ENCODE data around the gene COX6B2. TPM values are rescaled to one million over a fixed set of nuclear protein-coding genes. Genes with fewer than 3 reads are reported as not detected.

COX6B2 gene
- total RNA-seq, 2 donors from 2014 or later = 0.75 to 0.84 TPM

- peaks cover 28% of the 10 kb centered on the region for H3K36me3 Mint-ChIP-seq (ENCODE audit: low read depth)
- H3K27me3 ChIP-seq (ENCODE audit: control insufficient read depth, insufficient read depth, low read length, poor library complexity, severe bottlenecking) = peaks cover 25% of the 10 kb centered on the region
- H3K9me3 ChIP-seq (ENCODE audit: control insufficient read depth, low read length) = no peaks in the 10 kb centered on the region
- peaks cover 10% of the 10 kb centered on the region for H3K4me1 Mint-ChIP-seq
- H3K4me3 ChIP-seq (ENCODE audit: low read length) = no peak overlapping the region
- peaks cover 29% of the 10 kb centered on the region for H3K36me3 ChIP-seq (ENCODE audit: control insufficient read depth, insufficient read depth, low read length)
- peak overlapping the region; percentile 29 for H3K27ac ChIP-seq (ENCODE audit: low read depth, low read length)
- H3K27me3 Mint-ChIP-seq (ENCODE audit: insufficient read depth) = peaks cover 32% of the 10 kb centered on the region
- 59 to 63% methylated on average over 15 to 22 of the region's 22 CpGs for WGBS, 2 experiments (ENCODE audit: insufficient coverage in 1 of 2, insufficient read length in 1 of 2)
- H3K4me1 ChIP-seq (ENCODE audit: control insufficient read depth, insufficient read depth, low read length) = peaks cover 9% of the 10 kb centered on the region
- peak overlapping the region; percentile 48 for H3K27ac Mint-ChIP-seq
- H3K9ac ChIP-seq (ENCODE audit: extremely low read depth, low read length, poor library complexity, severe bottlenecking) = no peak overlapping the region
- no peaks in the 10 kb centered on the region for H3K9me3 Mint-ChIP-seq
- TF ChIP-seq CTCF (conservative IDR thresholded peaks at IDR 0.05) = no peak
- H3K4me3 Mint-ChIP-seq = no peak overlapping the region
- peak; percentile 81 for DNase-seq
These were observed 6.0 kb downstream of the COX6B2 start for GRCh38 chr19:55348317-55349034.

GRCh38 chr19:55347442-55348009 lies 7.0 kb downstream of the COX6B2 start:
- Histone ChIP-seq H3K9me3 (ENCODE audit: control insufficient read depth, low read length) (no peaks in the 10 kb centered on the region), H3K36me3 (ENCODE audit: control insufficient read depth, insufficient read depth, low read length) (peaks cover 38% of the 10 kb centered on the region), H3K27me3 (ENCODE audit: control insufficient read depth, insufficient read depth, low read length, poor library complexity, severe bottlenecking) (peaks cover 16% of the 10 kb centered on the region), H3K27ac (ENCODE audit: low read depth, low read length) (no peak overlapping the region), H3K4me1 (ENCODE audit: control insufficient read depth, insufficient read depth, low read length) (peaks cover 9% of the 10 kb centered on the region), H3K9ac (ENCODE audit: extremely low read depth, low read length, poor library complexity, severe bottlenecking) (no peak overlapping the region), H3K4me3 (ENCODE audit: low read length) (no peak overlapping the region)
- peaks cover 23% of the 10 kb centered on the region for H3K27me3 Mint-ChIP-seq (ENCODE audit: insufficient read depth)
- 86 to 92% methylated on average over 2 to 8 of the region's 10 CpGs for WGBS, 2 experiments (ENCODE audit: insufficient coverage in 1 of 2, insufficient read length in 1 of 2)
- peak; percentile 41 for DNase-seq
- H3K4me3 Mint-ChIP-seq = no peak overlapping the region
- TF ChIP-seq CTCF (conservative IDR thresholded peaks at IDR 0.05) = no peak
- H3K27ac Mint-ChIP-seq = no peak overlapping the region
- H3K4me1 Mint-ChIP-seq = peaks cover 10% of the 10 kb centered on the region
- no peaks in the 10 kb centered on the region for H3K9me3 Mint-ChIP-seq
- H3K36me3 Mint-ChIP-seq (ENCODE audit: low read depth) = peaks cover 38% of the 10 kb centered on the region

GRCh38 chr19:55346725-55347441 lies 7.6 kb downstream of the COX6B2 start:
- WGBS, 2 experiments (ENCODE audit: insufficient coverage in 1 of 2, insufficient read length in 1 of 2) = 94 to 96% methylated on average over 9 to 41 of the region's 41 CpGs

More at GRCh38 chr19:55346725-55347441, 7.6 kb downstream of the COX6B2 start:
- H3K4me1 Mint-ChIP-seq = peaks cover 10% of the 10 kb centered on the region
- H3K27ac Mint-ChIP-seq = no peak overlapping the region
- H3K27ac ChIP-seq (ENCODE audit: low read depth, low read length) = no peak overlapping the region
- no peaks in the 10 kb centered on the region for H3K9me3 Mint-ChIP-seq
- TF ChIP-seq CTCF (conservative IDR thresholded peaks at IDR 0.05) = no peak
- DNase-seq = peak; percentile 48
- H3K36me3 ChIP-seq (ENCODE audit: control insufficient read depth, insufficient read depth, low read length) = peaks cover 45% of the 10 kb centered on the region
- H3K27me3 Mint-ChIP-seq (ENCODE audit: insufficient read depth) = peaks cover 16% of the 10 kb centered on the region
- no peaks in the 10 kb centered on the region for H3K9me3 ChIP-seq (ENCODE audit: control insufficient read depth, low read length)
- no peak overlapping the region for H3K4me3 ChIP-seq (ENCODE audit: low read length)
- no peak overlapping the region for H3K9ac ChIP-seq (ENCODE audit: extremely low read depth, low read length, poor library complexity, severe bottlenecking)
- H3K27me3 ChIP-seq (ENCODE audit: control insufficient read depth, insufficient read depth, low read length, poor library complexity, severe bottlenecking) = peaks cover 9% of the 10 kb centered on the region
- H3K4me1 ChIP-seq (ENCODE audit: control insufficient read depth, insufficient read depth, low read length) = peaks cover 9% of the 10 kb centered on the region
- H3K36me3 Mint-ChIP-seq (ENCODE audit: low read depth) = peaks cover 41% of the 10 kb centered on the region
- no peak overlapping the region for H3K4me3 Mint-ChIP-seq
